Measurements from ENCODE around the gene DDX3X. TPM values are rescaled to one million over a fixed set of nuclear protein-coding genes. Genes with fewer than 3 reads are reported as not detected.

DDX3X gene
- total RNA-seq, 1 donor from 2014 or later, result 242 TPM

DNA sequence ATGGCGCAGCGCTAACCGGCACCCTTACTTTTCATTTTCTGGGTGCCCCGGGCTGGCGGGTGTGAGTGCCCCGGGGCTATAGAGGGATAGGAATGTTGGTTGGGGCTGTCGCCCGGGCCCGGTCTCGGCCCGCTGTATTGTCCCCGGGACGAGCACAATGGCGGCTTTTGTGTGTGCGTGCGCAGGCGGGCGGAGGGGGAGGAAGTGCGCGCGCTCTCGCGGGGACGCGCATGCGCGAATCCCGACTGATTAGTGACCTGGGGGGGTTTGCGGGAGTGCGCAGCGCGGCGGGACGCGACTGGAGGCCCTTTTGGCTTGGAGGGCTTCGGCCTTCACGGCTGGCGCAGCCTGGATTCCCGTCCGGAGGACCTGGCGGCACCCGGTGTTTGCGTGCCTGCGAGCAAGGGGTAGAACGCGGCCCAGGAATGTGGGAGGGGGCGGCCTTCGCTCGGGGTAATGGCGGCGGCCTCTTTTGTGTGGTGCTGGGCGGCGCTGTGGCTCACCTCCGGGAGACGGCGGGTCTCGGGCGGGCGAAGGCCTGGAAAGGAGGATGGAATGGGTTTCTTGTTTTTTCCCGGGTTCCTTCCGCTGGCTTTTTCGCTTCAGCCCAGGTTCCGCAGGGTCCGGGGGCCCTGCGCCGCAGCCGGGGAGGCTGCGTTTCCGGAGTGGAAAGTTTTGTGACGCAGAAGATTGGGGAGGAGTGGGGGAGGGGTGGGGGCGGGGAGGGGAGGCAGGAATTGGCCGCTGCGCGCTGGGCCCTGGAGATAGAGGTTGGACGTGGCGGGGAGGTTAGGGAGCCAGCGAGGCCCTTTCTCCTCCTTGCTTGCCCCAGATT lies 618 bp downstream of the DDX3X start:
- Histone ChIP-seq H3K36me3 (ENCODE audit: insufficient read depth, low read length) (peaks cover 8% of the 10 kb centered on the region), H4K20me1 (ENCODE audit: insufficient read depth, low read length) (peaks cover 52% of the 10 kb centered on the region), H2AFZ (ENCODE audit: low read depth, low read length) (no peak overlapping the region), H3K9me3 (ENCODE audit: insufficient read depth, low read depth, low read length) (no peaks in the 10 kb centered on the region), H3K27ac (ENCODE audit: low read depth, low read length) (peak overlapping the region; percentile 99), H3K27me3 (ENCODE audit: insufficient read depth, low read length) (no peaks in the 10 kb centered on the region), H3K4me2 (ENCODE audit: low read length) (peak overlapping the region; percentile 100), H3K4me1 (ENCODE audit: insufficient read depth, low read length) (no peaks in the 10 kb centered on the region), H3K9ac (ENCODE audit: low read length) (peak overlapping the region; percentile 100), H3K79me2 (ENCODE audit: insufficient read depth, low read length) (peaks cover 56% of the 10 kb centered on the region), H3K4me3 (ENCODE audit: insufficient read depth, low read depth, low read length) (peak overlapping the region; percentile 88)
- Mint-ChIP-seq H3K4me1 (ENCODE audit: low read depth, unreplicated experiment) (peaks cover 14% of the 10 kb centered on the region), H3K4me3 (ENCODE audit: unreplicated experiment) (peak overlapping the region; percentile 94), H3K27me3 (ENCODE audit: low read depth, unreplicated experiment) (no peaks in the 10 kb centered on the region), H3K27ac (ENCODE audit: unreplicated experiment) (peak overlapping the region; percentile 100), H3K9me3 (ENCODE audit: unreplicated experiment) (no peaks in the 10 kb centered on the region), H3K36me3 (ENCODE audit: low read depth, unreplicated experiment) (no peaks in the 10 kb centered on the region)
- peak; percentile 52 for DNase-seq (ENCODE audit: low read depth)
- FAIRE-seq, result peak; percentile 41
- TF ChIP-seq EZH2 (IDR thresholded peaks at IDR 0.05; ENCODE audit: insufficient read depth, low read length), result no peak
- TF ChIP-seq, protein P1, sequence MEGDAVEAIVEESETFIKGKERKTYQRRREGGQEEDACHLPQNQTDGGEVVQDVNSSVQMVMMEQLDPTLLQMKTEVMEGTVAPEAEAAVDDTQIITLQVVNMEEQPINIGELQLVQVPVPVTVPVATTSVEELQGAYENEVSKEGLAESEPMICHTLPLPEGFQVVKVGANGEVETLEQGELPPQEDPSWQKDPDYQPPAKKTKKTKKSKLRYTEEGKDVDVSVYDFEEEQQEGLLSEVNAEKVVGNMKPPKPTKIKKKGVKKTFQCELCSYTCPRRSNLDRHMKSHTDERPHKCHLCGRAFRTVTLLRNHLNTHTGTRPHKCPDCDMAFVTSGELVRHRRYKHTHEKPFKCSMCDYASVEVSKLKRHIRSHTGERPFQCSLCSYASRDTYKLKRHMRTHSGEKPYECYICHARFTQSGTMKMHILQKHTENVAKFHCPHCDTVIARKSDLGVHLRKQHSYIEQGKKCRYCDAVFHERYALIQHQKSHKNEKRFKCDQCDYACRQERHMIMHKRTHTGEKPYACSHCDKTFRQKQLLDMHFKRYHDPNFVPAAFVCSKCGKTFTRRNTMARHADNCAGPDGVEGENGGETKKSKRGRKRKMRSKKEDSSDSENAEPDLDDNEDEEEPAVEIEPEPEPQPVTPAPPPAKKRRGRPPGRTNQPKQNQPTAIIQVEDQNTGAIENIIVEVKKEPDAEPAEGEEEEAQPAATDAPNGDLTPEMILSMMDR (IDR thresholded peaks at IDR 0.05; ENCODE audit: insufficient read depth, low read depth, low read length), result no peak

DNA sequence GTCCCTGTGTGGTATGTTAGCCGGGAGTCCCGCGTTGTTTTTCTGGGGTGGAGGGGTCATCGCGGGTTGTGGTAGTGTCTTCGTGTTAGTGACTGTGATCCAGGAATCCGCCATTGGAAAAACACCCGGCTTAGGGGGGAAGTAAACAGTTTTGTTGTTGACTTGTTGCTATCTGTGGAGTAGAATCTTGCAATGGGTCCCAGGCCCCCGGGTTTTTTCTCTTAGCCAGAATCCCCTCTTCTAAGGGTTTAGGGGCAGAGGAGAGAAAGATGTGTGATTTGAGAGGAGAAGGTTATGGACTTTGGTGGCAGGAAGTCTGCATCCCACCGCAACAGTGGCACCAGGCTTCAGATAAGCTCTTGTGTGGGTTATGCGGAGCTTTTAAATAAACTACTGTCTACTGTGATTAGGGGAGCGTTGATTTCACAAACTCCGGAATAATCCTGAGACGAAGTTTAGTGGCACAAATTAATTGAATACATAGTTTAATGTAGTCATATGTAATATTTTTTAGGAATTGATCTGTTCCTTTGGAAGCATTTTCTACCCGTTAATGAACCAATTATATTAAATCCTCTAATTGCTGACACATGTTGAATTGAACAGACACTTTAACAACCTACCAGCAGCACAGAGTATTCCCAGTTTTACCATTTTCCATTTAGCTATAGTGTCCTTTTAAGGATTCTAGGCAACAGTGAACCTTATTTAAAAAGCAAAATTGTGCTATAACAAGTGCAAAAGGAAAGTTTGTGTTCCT lies 1.4 kb downstream of the DDX3X start:
- peak overlapping the region; percentile 88 for H3K4me3 ChIP-seq (ENCODE audit: insufficient read depth, low read depth, low read length)
- peaks cover 60% of the 10 kb centered on the region for H4K20me1 ChIP-seq (ENCODE audit: insufficient read depth, low read length)
- peaks cover 64% of the 10 kb centered on the region for H3K79me2 ChIP-seq (ENCODE audit: insufficient read depth, low read length)
- Mint-ChIP-seq H3K4me3 (ENCODE audit: unreplicated experiment) (peak overlapping the region; percentile 94), H3K27me3 (ENCODE audit: low read depth, unreplicated experiment) (no peaks in the 10 kb centered on the region), H3K9me3 (ENCODE audit: unreplicated experiment) (no peaks in the 10 kb centered on the region), H3K4me1 (ENCODE audit: low read depth, unreplicated experiment) (peaks cover 15% of the 10 kb centered on the region), H3K36me3 (ENCODE audit: low read depth, unreplicated experiment) (no peaks in the 10 kb centered on the region), H3K27ac (ENCODE audit: unreplicated experiment) (peak overlapping the region; percentile 87)
- FAIRE-seq (no peak), DNase-seq (ENCODE audit: low read depth) (no peak)
- H2AFZ ChIP-seq (ENCODE audit: low read depth, low read length), result no peak overlapping the region
- H3K4me1 ChIP-seq (ENCODE audit: insufficient read depth, low read length), result no peaks in the 10 kb centered on the region
- no peak for TF ChIP-seq EZH2 (IDR thresholded peaks at IDR 0.05; ENCODE audit: insufficient read depth, low read length)
- TF ChIP-seq, protein P1 (IDR thresholded peaks at IDR 0.05; ENCODE audit: insufficient read depth, low read depth, low read length), result no peak
- H3K27me3 ChIP-seq (ENCODE audit: insufficient read depth, low read length), result no peaks in the 10 kb centered on the region
- peak overlapping the region; percentile 99 for H3K27ac ChIP-seq (ENCODE audit: low read depth, low read length)
- H3K9ac ChIP-seq (ENCODE audit: low read length), result peak overlapping the region; percentile 100
- H3K36me3 ChIP-seq (ENCODE audit: insufficient read depth, low read length), result peaks cover 9% of the 10 kb centered on the region
- peak overlapping the region; percentile 90 for H3K4me2 ChIP-seq (ENCODE audit: low read length)
- no peaks in the 10 kb centered on the region for H3K9me3 ChIP-seq (ENCODE audit: insufficient read depth, low read depth, low read length)

All from astrocyte (in vitro differentiated cells and primary cell).